Skin epidermis (tissue), 12 donors: ENCODE data around the gene USP15.

ENCODE experiments used
- H3K27ac ChIP-seq, 21 experiments: fragments of 200-600 bp; sonication (generic) in 11 of 21; one replicate each; pipeline ENCODE4 v1.5.0; 2020; ENCODE audit warnings: mild to moderate bottlenecking in 3 of 21, inconsistent platforms in 2 of 21, moderate library complexity in 2 of 21
- H3K4me3 ChIP-seq, 7 experiments: fragments of 200-600 bp; sonication (generic) in 2 of 7; one replicate each; pipeline ENCODE4 v1.5.0; 2020; ENCODE audit warnings: inconsistent platforms in 2 of 7, mild to moderate bottlenecking in 2 of 7, moderate library complexity in 1 of 7

The USP15 gene

GRCh38 chr12:62259993-62260732, at the start of gene USP15:
Gene USP15 (plus strand): TSS chr12:62260404. CDS start chr12:62260415, 11 bp downstream.
- H3K27ac ChIP-seq = peak within 1 kb of the TSS; percentile 90 to 100 (median 98)

DNA sequence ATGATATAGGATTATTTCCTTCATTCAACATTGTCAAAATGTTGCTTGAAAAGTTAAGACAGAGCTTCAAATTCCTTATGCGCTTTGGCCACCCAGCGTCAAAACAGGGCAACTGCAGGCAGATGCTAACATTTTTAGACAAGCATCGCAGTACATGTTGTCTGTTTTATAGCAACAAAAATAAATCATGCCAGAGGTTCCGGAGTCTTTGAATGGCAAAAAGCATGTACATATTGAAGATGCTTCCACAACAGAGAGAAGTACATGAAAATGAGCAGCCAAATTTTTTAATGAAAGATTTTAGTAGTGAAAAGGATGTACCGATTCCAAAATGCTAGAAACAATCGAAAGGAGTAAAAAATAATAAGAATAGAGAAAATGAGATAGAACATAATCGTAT, 49.8 kb upstream of the USP15 start:
- H3K27ac ChIP-seq = no peak overlapping the region
- no peak overlapping the region for H3K4me3 ChIP-seq

More at GRCh38 chr12:62259993-62260732, at the start of gene USP15:
- peak within 1 kb of the TSS; percentile 71 to 100 (median 82) for H3K4me3 ChIP-seq

GRCh38 chr12:62211510-62211909, 48.7 kb upstream of the USP15 start:
- no peak overlapping the region for H3K27ac ChIP-seq
- H3K4me3 ChIP-seq = no peak overlapping the region

- peak overlapping the region in 10 of 21 experiments; percentile 7 to 67 (median 36) for H3K27ac ChIP-seq
Measured at GRCh38 chr12:62214846-62215245, 45.4 kb upstream of the USP15 start.

GRCh38 chr12:62215506-62215905, 44.7 kb upstream of the USP15 start:
- H3K27ac ChIP-seq = peak overlapping the region in 11 of 21 experiments; percentile 17 to 81 (median 50)
- H3K4me3 ChIP-seq = no peak overlapping the region

More at GRCh38 chr12:62214846-62215245, 45.4 kb upstream of the USP15 start:
- H3K4me3 ChIP-seq = no peak overlapping the region

DNA sequence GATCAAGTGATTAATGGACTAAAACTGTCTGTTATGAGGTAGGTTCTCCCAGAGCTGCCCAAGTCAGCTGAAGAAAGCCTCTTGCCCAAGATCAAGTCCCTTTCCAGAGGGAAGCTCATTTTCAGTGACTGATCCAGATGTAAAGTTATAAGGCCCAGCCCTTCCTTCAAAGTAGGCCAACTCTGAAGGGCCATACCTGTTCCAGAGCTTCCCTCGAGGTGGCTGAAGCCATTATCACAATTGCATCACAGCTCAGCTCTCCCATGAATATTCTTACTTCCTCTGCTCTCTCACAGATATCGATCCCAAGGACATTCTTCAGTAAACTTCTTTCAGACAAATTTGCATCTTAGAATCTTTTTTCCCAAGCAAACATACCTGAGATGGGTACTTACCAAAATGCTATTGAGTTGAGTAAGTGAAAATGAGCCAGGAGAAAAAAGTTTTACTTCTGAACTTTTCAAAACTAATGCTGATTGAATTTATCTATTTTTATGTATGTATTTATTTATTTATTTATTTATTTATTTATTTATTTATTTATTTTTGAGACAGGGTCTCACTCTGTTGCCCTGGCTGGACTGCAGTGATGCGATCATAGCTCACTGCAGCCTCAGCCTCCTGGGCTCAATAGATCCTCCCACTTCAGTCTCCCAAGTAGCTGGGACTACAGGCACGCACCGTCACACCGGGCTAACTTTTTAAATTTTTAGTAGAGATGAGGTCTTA, 42.6 kb upstream of the USP15 start:
- Histone ChIP-seq H3K27ac (peak overlapping the region in 2 of 21 experiments; percentile 16 to 19), H3K4me3 (no peak overlapping the region)

GRCh38 chr12:62221107-62221506, 39.1 kb upstream of the USP15 start:
- H3K4me3 ChIP-seq = no peak overlapping the region
- no peak overlapping the region for H3K27ac ChIP-seq

- no peak overlapping the region for H3K4me3 ChIP-seq
- H3K27ac ChIP-seq = no peak overlapping the region
Measured at GRCh38 chr12:62224601-62225000, 35.6 kb upstream of the USP15 start.

GRCh38 chr12:62227091-62227490, 33.1 kb upstream of the USP15 start:
- Histone ChIP-seq H3K27ac (no peak overlapping the region), H3K4me3 (no peak overlapping the region)

GRCh38 chr12:62230652-62231051, 29.6 kb upstream of the USP15 start:
- H3K4me3 ChIP-seq = no peak overlapping the region
- H3K27ac ChIP-seq = no peak overlapping the region

DNA sequence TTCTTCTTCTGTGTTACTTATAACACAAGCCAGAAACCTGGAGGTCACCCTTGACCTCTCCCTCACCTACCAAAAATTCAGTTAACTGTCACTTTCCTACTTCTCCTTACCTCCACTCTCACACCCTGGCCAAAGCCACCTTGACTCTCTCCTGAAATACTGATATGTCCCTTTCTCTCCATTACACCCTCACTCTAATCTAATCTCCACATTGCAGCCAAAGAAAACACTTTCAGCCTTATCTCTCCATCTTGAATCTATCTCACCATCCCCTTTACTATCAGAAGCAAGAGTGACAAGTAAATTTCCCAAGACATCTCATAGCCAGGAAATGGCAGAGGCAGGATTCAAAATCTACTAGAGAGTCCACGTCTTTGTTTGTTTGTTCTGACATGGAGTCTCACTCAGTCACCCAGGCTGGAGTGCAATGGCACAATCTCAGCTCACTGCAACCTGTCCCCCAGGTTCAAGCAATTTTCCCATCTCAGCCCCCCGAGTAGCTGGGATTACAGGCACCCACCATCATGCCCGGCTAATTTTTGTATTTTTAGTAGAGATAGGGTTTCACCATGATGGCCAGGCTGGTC, 28.0 kb upstream of the USP15 start:
- Histone ChIP-seq H3K4me3 (no peak overlapping the region), H3K27ac (no peak overlapping the region)

GRCh38 chr12:62233805-62234204, 26.4 kb upstream of the USP15 start:
- Histone ChIP-seq H3K27ac (no peak overlapping the region), H3K4me3 (no peak overlapping the region)

DNA sequence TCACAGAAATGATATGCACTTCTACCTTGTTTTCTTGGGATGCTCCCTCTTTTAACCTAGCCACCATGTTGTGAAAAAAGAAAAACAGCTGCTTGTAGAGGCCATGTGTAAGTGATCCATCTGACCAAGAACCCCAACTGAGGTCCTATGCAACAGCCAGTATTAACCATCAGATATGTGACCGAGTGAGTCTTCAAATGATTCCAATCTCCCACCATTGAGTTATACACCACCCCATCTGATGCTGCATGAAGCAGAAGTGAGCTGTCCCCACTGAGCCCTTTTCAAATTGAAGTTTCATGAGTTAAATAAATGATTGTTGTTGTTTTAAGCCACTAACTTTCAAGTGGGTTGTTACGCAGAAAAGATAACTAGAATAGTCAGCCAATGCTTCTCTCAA, 20.6 kb upstream of the USP15 start:
- H3K27ac ChIP-seq = no peak overlapping the region
- no peak overlapping the region for H3K4me3 ChIP-seq

DNA sequence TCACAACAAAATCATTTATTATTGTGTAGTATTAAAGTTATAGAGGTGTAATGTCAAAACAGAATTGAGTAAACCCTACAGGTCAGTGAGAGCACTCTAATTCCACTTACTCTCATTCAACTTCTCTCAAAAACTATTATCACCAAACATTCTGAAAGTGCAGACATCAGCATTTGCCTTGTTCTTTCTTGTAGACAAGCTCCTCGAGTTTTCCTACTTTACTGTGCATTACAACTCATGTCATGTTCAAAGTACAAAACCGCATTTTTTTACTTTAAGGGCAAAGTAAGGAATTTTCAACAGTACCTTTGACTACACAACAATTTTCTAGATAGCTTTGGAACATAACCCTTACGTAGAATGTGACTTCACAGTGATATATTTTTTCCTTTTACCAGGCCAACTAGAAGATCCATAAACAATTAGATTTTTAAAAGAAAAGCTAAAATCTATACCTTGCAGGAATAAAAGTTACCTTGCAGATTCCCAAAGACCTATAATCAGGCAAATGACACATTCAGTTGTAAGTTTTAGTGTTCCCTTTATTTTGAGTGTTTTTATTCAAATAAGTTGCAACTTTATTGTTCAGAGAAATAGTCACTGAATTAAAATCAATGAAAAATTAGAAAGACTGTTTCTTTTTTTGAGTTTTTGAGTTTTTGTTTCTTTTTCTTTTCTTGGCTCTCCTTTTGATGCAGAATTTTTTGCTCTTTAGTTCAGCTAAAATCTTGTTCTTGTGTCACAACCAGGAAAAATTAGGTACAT, 12.7 kb upstream of the USP15 start:
- no peak overlapping the region for H3K4me3 ChIP-seq
- no peak overlapping the region for H3K27ac ChIP-seq

- Histone ChIP-seq H3K4me3 (no peak overlapping the region), H3K27ac (no peak overlapping the region)
Measured at GRCh38 chr12:62248873-62249272, 11.3 kb upstream of the USP15 start.

GRCh38 chr12:62249419-62249818, 10.8 kb upstream of the USP15 start:
- H3K27ac ChIP-seq = no peak overlapping the region
- no peak overlapping the region for H3K4me3 ChIP-seq

- peak overlapping the region in 12 of 21 experiments; percentile 15 to 79 (median 50) for H3K27ac ChIP-seq
- no peak overlapping the region for H3K4me3 ChIP-seq
Measured at GRCh38 chr12:62250671-62251608, 9.3 kb upstream of the USP15 start.

DNA sequence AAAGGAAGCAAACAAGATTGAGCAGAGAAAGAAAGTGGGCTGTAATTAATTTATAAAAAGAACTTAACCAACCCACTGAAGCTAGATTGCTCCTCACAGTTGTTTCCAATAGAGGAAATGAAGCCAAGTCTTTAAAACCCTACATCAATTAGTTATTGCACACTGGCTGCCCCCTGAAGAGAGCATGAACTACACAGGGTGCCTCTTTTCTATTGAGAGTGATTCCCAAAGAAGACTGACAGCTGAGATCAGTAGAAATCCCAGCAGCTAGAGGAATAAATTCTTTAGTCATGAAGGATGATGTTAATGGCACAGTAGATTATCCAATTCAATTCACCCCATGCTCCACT, 8.6 kb upstream of the USP15 start:
- peak overlapping the region in 12 of 21 experiments; percentile 11 to 79 (median 50) for H3K27ac ChIP-seq

GRCh38 chr12:62252576-62252975, 7.6 kb upstream of the USP15 start:
- H3K27ac ChIP-seq = peak overlapping the region in 2 of 21 experiments; percentile 11 to 69
- H3K4me3 ChIP-seq = no peak overlapping the region

More for the DNA sequence above, 8.6 kb upstream of the USP15 start:
- H3K4me3 ChIP-seq = no peak overlapping the region
